ENCODE data around the gene NGFR.
A peak's percentile ranks its signal among the peaks of the same experiment; 100 is the strongest.

The NGFR gene

GRCh38 chr17:49457564-49458535 is 37.2 kb upstream of the NGFR start:
- no peak overlapping the region for H3K9ac ChIP-seq (ENCODE audit: low read depth, low read length)
- no peak overlapping the region for H3K4me3 ChIP-seq (ENCODE audit: low read length)
- peaks cover 18% of the 10 kb centered on the region for H3K4me1 ChIP-seq (ENCODE audit: insufficient read depth, low read length)
- H3K27ac ChIP-seq (ENCODE audit: low read length), result no peak overlapping the region
- H3K27me3 ChIP-seq (ENCODE audit: insufficient read depth, low read length), result no peaks in the 10 kb centered on the region
- no peaks in the 10 kb centered on the region for H3K36me3 ChIP-seq (ENCODE audit: insufficient read depth, low read depth, low read length)
- H3K9me3 ChIP-seq (ENCODE audit: insufficient read depth, low read depth, low read length), result no peaks in the 10 kb centered on the region

GRCh38 chr17:49459401-49459984 is 35.6 kb upstream of the NGFR start:
- no peak overlapping the region for H3K27ac ChIP-seq (ENCODE audit: low read length)
- H3K9me3 ChIP-seq (ENCODE audit: insufficient read depth, low read depth, low read length), result no peaks in the 10 kb centered on the region
- H3K4me3 ChIP-seq (ENCODE audit: low read length), result no peak overlapping the region
- no peaks in the 10 kb centered on the region for H3K36me3 ChIP-seq (ENCODE audit: insufficient read depth, low read depth, low read length)
- no peaks in the 10 kb centered on the region for H3K27me3 ChIP-seq (ENCODE audit: insufficient read depth, low read length)
- H3K9ac ChIP-seq (ENCODE audit: low read depth, low read length), result no peak overlapping the region
- H3K4me1 ChIP-seq (ENCODE audit: insufficient read depth, low read length), result peaks cover 18% of the 10 kb centered on the region

- H3K9me3 ChIP-seq (ENCODE audit: insufficient read depth, low read depth, low read length), result no peaks in the 10 kb centered on the region
- no peaks in the 10 kb centered on the region for H3K27me3 ChIP-seq (ENCODE audit: insufficient read depth, low read length)
- peaks cover 11% of the 10 kb centered on the region for H3K4me1 ChIP-seq (ENCODE audit: insufficient read depth, low read length)
- no peak overlapping the region for H3K9ac ChIP-seq (ENCODE audit: low read depth, low read length)
- H3K4me3 ChIP-seq (ENCODE audit: low read length), result no peak overlapping the region
- H3K27ac ChIP-seq (ENCODE audit: low read length), result no peak overlapping the region
- H3K36me3 ChIP-seq (ENCODE audit: insufficient read depth, low read depth, low read length), result no peaks in the 10 kb centered on the region
Observed at GRCh38 chr17:49460401-49460800, 34.7 kb upstream of the NGFR start.

- Histone ChIP-seq H3K9ac (ENCODE audit: low read depth, low read length) (no peak overlapping the region), H3K27me3 (ENCODE audit: insufficient read depth, low read length) (0 out of 2 replicates have a peak, but pooled peaks cover 1% of the 10 kb centered on the region)
Observed at GRCh38 chr17:49461580-49461979, 33.5 kb upstream of the NGFR start.

GRCh38 chr17:49464049-49464448 is 31.0 kb upstream of the NGFR start:
- H3K27ac ChIP-seq (ENCODE audit: low read length), result no peak overlapping the region
- H3K4me1 ChIP-seq (ENCODE audit: insufficient read depth, low read length), result peaks cover 7% of the 10 kb centered on the region
- no peak overlapping the region for H3K4me3 ChIP-seq (ENCODE audit: low read length)
- H3K36me3 ChIP-seq (ENCODE audit: insufficient read depth, low read depth, low read length), result no peaks in the 10 kb centered on the region
- H3K9ac ChIP-seq (ENCODE audit: low read depth, low read length), result no peak overlapping the region
- peaks cover 23% of the 10 kb centered on the region for H3K27me3 ChIP-seq (ENCODE audit: insufficient read depth, low read length)
- H3K9me3 ChIP-seq (ENCODE audit: insufficient read depth, low read depth, low read length), result no peaks in the 10 kb centered on the region

More at GRCh38 chr17:49461580-49461979, 33.5 kb upstream of the NGFR start:
- Histone ChIP-seq H3K4me1 (ENCODE audit: insufficient read depth, low read length) (peaks cover 9% of the 10 kb centered on the region), H3K4me3 (ENCODE audit: low read length) (no peak overlapping the region), H3K9me3 (ENCODE audit: insufficient read depth, low read depth, low read length) (no peaks in the 10 kb centered on the region), H3K36me3 (ENCODE audit: insufficient read depth, low read depth, low read length) (no peaks in the 10 kb centered on the region), H3K27ac (ENCODE audit: low read length) (no peak overlapping the region)

GRCh38 chr17:49465331-49465903 is 29.7 kb upstream of the NGFR start:
- H3K27ac ChIP-seq (ENCODE audit: low read length), result no peak overlapping the region
- H3K27me3 ChIP-seq (ENCODE audit: insufficient read depth, low read length), result peaks cover 37% of the 10 kb centered on the region
- H3K9ac ChIP-seq (ENCODE audit: low read depth, low read length), result no peak overlapping the region

GRCh38 chr17:49466436-49466835 is 28.7 kb upstream of the NGFR start:
- no peaks in the 10 kb centered on the region for H3K36me3 ChIP-seq (ENCODE audit: insufficient read depth, low read depth, low read length)
- H3K27ac ChIP-seq (ENCODE audit: low read length), result no peak overlapping the region
- H3K4me1 ChIP-seq (ENCODE audit: insufficient read depth, low read length), result peaks cover 9% of the 10 kb centered on the region; the same call in 1 of the 2 replicates
- no peak overlapping the region for H3K4me3 ChIP-seq (ENCODE audit: low read length)
- no peaks in the 10 kb centered on the region for H3K9me3 ChIP-seq (ENCODE audit: insufficient read depth, low read depth, low read length)
- peaks cover 47% of the 10 kb centered on the region for H3K27me3 ChIP-seq (ENCODE audit: insufficient read depth, low read length)
- no peak overlapping the region for H3K9ac ChIP-seq (ENCODE audit: low read depth, low read length)

More at GRCh38 chr17:49465331-49465903, 29.7 kb upstream of the NGFR start:
- H3K4me1 ChIP-seq (ENCODE audit: insufficient read depth, low read length), result no peaks in the 10 kb centered on the region
- no peaks in the 10 kb centered on the region for H3K9me3 ChIP-seq (ENCODE audit: insufficient read depth, low read depth, low read length)
- H3K4me3 ChIP-seq (ENCODE audit: low read length), result no peak overlapping the region
- no peaks in the 10 kb centered on the region for H3K36me3 ChIP-seq (ENCODE audit: insufficient read depth, low read depth, low read length)

- no peaks in the 10 kb centered on the region for H3K9me3 ChIP-seq (ENCODE audit: insufficient read depth, low read depth, low read length)
- no peak overlapping the region for H3K9ac ChIP-seq (ENCODE audit: low read depth, low read length)
- peaks cover 11% of the 10 kb centered on the region; the same call in 1 of the 2 replicates for H3K4me1 ChIP-seq (ENCODE audit: insufficient read depth, low read length)
- no peak overlapping the region for H3K27ac ChIP-seq (ENCODE audit: low read length)
- peaks cover 55% of the 10 kb centered on the region for H3K27me3 ChIP-seq (ENCODE audit: insufficient read depth, low read length)
- H3K36me3 ChIP-seq (ENCODE audit: insufficient read depth, low read depth, low read length), result no peaks in the 10 kb centered on the region
- no peak overlapping the region for H3K4me3 ChIP-seq (ENCODE audit: low read length)
Observed at GRCh38 chr17:49467175-49467574, 27.9 kb upstream of the NGFR start.

- Histone ChIP-seq H3K9me3 (ENCODE audit: insufficient read depth, low read depth, low read length) (no peaks in the 10 kb centered on the region), H3K27me3 (ENCODE audit: insufficient read depth, low read length) (peaks cover 64% of the 10 kb centered on the region), H3K4me3 (ENCODE audit: low read length) (no peak overlapping the region), H3K9ac (ENCODE audit: low read depth, low read length) (no peak overlapping the region), H3K4me1 (ENCODE audit: insufficient read depth, low read length) (peaks cover 11% of the 10 kb centered on the region; the same call in 1 of the 2 replicates), H3K36me3 (ENCODE audit: insufficient read depth, low read depth, low read length) (no peaks in the 10 kb centered on the region), H3K27ac (ENCODE audit: low read length) (no peak overlapping the region)
Observed at GRCh38 chr17:49468811-49469385, 26.2 kb upstream of the NGFR start.

GRCh38 chr17:49469831-49470810 is 25.0 kb upstream of the NGFR start:
- peak overlapping the region; percentile 78 for H3K4me3 ChIP-seq (ENCODE audit: low read length)
- no peak overlapping the region for H3K9ac ChIP-seq (ENCODE audit: low read depth, low read length)
- peaks cover 64% of the 10 kb centered on the region for H3K27me3 ChIP-seq (ENCODE audit: insufficient read depth, low read length)

More at GRCh38 chr17:49469831-49470810, 25.0 kb upstream of the NGFR start:
- no peak overlapping the region for H3K27ac ChIP-seq (ENCODE audit: low read length)
- no peaks in the 10 kb centered on the region for H3K36me3 ChIP-seq (ENCODE audit: insufficient read depth, low read depth, low read length)
- H3K9me3 ChIP-seq (ENCODE audit: insufficient read depth, low read depth, low read length), result no peaks in the 10 kb centered on the region
- peaks cover 11% of the 10 kb centered on the region; the same call in 1 of the 2 replicates for H3K4me1 ChIP-seq (ENCODE audit: insufficient read depth, low read length)

All from iPS-20b (cell line).